Osteocyte (in vitro differentiated cells): ENCODE measurements around the gene CDC6. TPM values are rescaled to one million over a fixed set of nuclear protein-coding genes. Genes with fewer than 3 reads are reported as not detected.

Experiments used
- DNase-seq: peaks from one replicate; pipeline ENCODE4 v3.0.0; 2021; ENCODE audit warnings: mixed read lengths; ENCODE audit not compliant: unreplicated experiment; ENCODE audit errors: extremely low spot score
- H3K27ac Mint-ChIP-seq: one replicate; pipeline ENCODE4 v1.8.0; 2021; ENCODE audit warnings: mild to moderate bottlenecking, mixed read lengths; ENCODE audit not compliant: unreplicated experiment
- H3K27me3 Mint-ChIP-seq: one replicate; pipeline ENCODE4 v1.8.0; 2021; ENCODE audit warnings: mixed read lengths; ENCODE audit not compliant: unreplicated experiment
- H3K36me3 Mint-ChIP-seq: one replicate; pipeline ENCODE4 v1.8.0; 2021; ENCODE audit warnings: mixed read lengths; ENCODE audit not compliant: unreplicated experiment
- H3K4me1 Mint-ChIP-seq: one replicate; pipeline ENCODE4 v1.8.0; 2021; ENCODE audit warnings: mixed read lengths; ENCODE audit not compliant: unreplicated experiment
- H3K4me3 Mint-ChIP-seq: one replicate; pipeline ENCODE4 v1.8.0; 2021; ENCODE audit warnings: mild to moderate bottlenecking, moderate library complexity, mixed read lengths; ENCODE audit not compliant: unreplicated experiment
- H3K9me3 Mint-ChIP-seq: one replicate; pipeline ENCODE4 v1.8.0; 2021; ENCODE audit warnings: mixed read lengths; ENCODE audit not compliant: unreplicated experiment
- total RNA-seq: library from RNA; stranded (reverse); gene quantifications from 2 replicates; pipeline ENCODE4 v1.2.1, GENCODE V29; 2021
- TF ChIP-seq, protein P1 (sequence below): fragments of 200-600 bp; sonication (generic); IDR thresholded peaks from 2 replicates; pipeline ENCODE4 v1.5.0; 2021; ENCODE audit warnings: antibody characterized with exemption, mild to moderate bottlenecking, moderate library complexity

CDC6 gene
- total RNA-seq, 1 donor from 2014 or later, result 10.8 TPM

DNA sequence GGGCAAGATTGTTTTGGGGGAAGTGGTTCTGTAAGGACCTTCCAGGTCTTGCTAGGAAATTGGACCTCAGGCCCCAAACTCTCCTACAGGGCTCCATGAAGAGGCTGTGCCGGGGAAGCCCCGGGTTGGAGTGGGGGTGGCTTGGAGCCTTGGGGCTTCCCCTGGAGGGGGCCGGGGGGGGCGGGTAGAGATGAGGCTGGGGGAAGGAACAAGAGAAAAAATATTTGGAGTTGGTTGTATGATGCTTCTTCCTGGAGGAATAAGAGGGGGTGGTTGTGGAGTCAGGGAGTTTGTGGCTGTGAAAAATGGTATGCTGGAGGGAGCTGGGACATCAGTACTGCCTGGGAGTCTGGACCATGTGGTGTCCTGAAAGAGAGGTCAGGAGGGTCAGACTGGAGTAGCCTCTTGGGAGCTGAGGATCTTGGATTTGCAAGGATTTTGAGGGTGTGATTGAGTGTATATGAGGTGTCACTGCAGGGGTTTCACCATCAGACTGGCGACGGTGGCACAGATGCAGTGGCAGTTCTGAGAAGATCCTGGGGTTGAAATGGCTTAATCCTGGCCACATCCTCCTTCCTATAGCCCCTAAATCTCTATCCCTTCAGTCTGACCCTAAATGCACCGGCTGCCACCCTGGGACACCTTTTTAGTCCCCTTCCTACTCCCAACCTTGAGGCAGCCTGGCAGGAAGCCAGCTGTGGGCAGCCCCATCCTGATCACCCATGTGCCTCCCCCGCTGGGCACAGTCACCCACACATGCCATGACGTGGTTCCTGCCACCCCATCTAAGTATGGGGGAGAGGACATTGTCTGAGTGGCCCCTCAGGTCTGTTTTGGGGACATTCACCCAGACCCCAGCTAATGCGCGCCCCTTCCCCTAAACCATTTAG lies 32.2 kb downstream of the CDC6 start:
- no peaks in the 10 kb centered on the region for H3K9me3 Mint-ChIP-seq
- peaks cover 86% of the 10 kb centered on the region for H3K4me1 Mint-ChIP-seq
- H3K36me3 Mint-ChIP-seq, result no peaks in the 10 kb centered on the region
- no peaks in the 10 kb centered on the region for H3K27me3 Mint-ChIP-seq
- peak overlapping the region; percentile 99 for H3K27ac Mint-ChIP-seq
- TF ChIP-seq, protein P1, sequence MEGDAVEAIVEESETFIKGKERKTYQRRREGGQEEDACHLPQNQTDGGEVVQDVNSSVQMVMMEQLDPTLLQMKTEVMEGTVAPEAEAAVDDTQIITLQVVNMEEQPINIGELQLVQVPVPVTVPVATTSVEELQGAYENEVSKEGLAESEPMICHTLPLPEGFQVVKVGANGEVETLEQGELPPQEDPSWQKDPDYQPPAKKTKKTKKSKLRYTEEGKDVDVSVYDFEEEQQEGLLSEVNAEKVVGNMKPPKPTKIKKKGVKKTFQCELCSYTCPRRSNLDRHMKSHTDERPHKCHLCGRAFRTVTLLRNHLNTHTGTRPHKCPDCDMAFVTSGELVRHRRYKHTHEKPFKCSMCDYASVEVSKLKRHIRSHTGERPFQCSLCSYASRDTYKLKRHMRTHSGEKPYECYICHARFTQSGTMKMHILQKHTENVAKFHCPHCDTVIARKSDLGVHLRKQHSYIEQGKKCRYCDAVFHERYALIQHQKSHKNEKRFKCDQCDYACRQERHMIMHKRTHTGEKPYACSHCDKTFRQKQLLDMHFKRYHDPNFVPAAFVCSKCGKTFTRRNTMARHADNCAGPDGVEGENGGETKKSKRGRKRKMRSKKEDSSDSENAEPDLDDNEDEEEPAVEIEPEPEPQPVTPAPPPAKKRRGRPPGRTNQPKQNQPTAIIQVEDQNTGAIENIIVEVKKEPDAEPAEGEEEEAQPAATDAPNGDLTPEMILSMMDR, result no peak
- peak overlapping the region; percentile 97 for H3K4me3 Mint-ChIP-seq
- DNase-seq, result no peak

DNA sequence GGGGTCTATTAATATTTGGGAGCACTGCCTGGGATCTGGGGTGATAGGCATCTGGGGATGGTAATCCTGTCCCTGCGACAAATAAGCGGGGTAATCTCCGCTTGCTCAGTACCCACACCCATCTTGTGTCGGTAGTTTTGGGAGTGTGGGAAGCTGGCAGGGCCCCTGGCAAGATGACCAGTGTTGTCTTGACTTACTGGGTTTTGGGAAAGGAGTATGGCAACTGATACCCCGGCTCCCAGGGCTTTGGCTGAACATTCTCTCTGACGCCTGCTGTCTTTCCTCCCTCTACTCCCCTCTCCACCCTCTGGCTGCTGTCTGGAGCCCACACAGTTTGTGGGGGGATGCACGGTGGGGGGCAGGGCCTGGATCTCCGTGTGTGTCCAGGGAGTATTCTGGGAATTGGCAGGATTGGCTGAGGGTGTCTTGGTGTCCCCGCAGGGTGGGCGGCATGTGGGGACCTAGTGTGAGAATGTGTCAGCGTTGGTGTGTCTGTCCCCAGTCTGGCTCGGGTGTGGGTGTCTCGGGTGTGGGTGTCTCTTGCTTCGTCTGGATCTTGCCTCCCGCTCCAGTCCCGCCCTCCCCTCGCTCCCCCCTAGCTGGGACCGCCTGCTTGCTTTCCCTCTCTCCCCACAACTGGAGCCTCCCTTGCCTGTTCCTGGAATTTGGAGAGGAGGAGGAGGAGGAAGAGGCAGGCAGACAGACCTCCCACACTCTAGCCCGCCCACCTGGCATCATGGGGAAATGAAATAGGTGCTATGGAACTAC lies 33.3 kb downstream of the CDC6 start:
- no peaks in the 10 kb centered on the region for H3K9me3 Mint-ChIP-seq
- H3K27me3 Mint-ChIP-seq, result no peaks in the 10 kb centered on the region
- no peaks in the 10 kb centered on the region for H3K36me3 Mint-ChIP-seq
- no peak for DNase-seq
- TF ChIP-seq, protein P1, result no peak
- peaks cover 85% of the 10 kb centered on the region for H3K4me1 Mint-ChIP-seq
- peak overlapping the region; percentile 97 for H3K4me3 Mint-ChIP-seq
- peak overlapping the region; percentile 99 for H3K27ac Mint-ChIP-seq

DNA sequence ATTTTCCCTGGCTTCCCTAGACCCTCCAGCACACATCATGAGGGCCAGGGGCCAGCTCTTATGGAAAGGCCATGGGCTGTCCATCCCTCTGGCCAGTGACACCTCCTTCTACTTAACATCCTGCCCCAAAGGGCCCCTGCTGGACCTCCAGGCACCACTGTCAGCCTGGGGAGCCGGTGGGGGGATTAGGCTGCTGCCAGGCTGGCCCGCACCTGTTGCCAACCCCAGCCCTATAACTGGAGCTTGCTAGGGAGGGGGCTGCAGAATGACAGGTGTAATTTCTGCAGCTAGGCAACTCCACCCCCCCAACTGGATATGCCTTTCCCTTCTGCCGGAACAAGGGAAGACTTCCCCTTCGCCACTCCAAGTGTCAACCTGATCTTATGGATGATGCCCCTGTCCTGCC lies 33.8 kb downstream of the CDC6 start:
- no peaks in the 10 kb centered on the region for H3K27me3 Mint-ChIP-seq
- peak overlapping the region; percentile 99 for H3K27ac Mint-ChIP-seq
- H3K4me1 Mint-ChIP-seq, result peaks cover 85% of the 10 kb centered on the region
- DNase-seq, result no peak
- TF ChIP-seq, protein P1, result no peak
- no peaks in the 10 kb centered on the region for H3K36me3 Mint-ChIP-seq
- no peaks in the 10 kb centered on the region for H3K9me3 Mint-ChIP-seq
- peak overlapping the region; percentile 97 for H3K4me3 Mint-ChIP-seq

DNA sequence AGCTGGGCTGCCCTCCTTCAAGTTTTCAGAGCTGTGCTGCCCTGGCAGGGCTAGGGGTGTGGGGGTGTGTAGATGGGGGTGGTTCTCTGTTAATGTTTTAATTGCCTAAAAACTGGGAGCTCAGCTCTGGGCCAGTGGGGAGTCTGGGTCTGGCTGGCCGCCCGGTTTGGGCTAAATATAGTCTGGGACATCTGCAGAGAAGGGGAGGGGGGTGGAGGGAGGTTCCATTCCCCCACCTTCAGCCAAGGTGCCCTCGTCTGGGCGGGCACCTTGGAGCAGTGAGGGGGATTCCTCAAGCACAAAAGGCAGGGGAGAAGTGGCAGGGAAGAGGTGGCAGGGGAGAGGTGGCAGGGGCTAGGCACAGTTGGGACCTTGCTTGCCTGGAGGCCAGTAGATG lies 34.3 kb downstream of the CDC6 start:
- Mint-ChIP-seq H3K4me1 (peaks cover 86% of the 10 kb centered on the region), H3K4me3 (peak overlapping the region; percentile 97), H3K27me3 (no peaks in the 10 kb centered on the region), H3K9me3 (no peaks in the 10 kb centered on the region), H3K36me3 (no peaks in the 10 kb centered on the region), H3K27ac (peak overlapping the region; percentile 99)
- TF ChIP-seq, protein P1, result no peak
- no peak for DNase-seq
